HPDE6-E6E7 (cell line): ENCODE data around the gene FAM120B.

ENCODE experiments used
- DNase-seq: peaks from one replicate; pipeline ENCODE4 v3.0.0; 2011; ENCODE audit warnings: missing footprints; ENCODE audit errors: extremely low spot score

The FAM120B gene

DNA sequence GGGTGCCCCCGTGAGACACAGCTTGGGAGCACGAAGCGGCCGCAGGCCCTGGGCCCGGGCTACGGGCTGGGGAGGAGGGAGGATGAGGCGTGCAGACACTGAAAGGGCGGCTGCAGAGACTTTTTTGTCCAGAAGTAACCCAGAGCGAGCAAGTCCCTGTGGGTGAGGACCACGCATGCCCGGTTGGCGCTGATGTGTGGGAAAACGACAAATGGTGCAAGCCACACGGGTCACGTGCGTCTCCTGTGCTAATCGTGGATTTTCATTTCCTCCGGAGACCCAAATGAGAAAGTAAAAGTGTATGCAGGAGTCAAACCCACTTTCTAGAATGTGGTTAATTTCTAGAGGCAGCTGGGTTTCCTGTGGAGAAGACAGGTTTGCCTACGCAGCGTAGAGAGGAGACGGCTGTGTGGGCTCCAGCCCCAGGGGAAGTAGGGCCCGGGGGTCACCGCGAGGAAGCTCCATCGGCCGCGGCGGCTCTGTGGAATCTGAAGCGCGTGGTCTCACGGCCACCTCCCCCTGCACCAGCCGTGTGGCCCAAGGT is 34.7 kb upstream of the FAM120B start:
- DNase-seq = no peak

DNA sequence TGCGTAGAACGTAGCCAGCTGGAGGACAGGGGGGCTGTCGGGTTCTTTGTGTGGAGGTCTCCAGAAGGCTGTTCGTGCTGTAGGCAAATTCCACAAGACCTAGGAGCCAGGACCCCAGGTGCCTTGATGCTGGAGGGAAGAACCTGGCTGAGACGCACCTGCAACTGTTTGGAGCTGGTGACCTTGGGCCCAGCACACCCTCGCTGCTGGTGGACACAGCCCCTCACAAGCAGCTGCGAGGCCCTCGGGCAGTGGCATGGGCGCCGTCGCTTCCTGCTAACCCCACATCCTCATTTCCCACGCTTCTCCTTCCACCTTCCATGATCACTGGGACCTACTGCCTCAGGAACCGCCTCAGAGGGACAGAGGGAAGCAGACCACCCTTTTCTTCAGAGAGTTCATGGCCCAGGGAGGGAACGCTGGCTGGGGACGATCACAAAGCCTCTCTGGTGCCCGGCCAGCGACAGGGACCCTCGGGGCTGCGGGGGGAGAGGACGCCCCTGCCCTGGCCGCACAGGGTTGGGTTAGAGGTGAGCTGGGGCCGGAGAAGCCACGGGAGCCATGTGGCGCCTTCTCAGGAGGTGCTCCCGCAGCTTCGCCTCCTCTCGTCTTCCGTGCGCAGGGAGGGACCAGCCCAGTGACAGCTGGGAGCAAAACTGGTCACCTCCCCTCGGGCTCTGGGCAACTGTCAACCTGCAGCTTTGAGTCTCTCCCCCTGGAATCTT is 34.1 kb upstream of the FAM120B start:
- DNase-seq = no peak

- no peak for DNase-seq
Observed at GRCh38 chr6:170273191-170273590, 33.4 kb upstream of the FAM120B start.

DNA sequence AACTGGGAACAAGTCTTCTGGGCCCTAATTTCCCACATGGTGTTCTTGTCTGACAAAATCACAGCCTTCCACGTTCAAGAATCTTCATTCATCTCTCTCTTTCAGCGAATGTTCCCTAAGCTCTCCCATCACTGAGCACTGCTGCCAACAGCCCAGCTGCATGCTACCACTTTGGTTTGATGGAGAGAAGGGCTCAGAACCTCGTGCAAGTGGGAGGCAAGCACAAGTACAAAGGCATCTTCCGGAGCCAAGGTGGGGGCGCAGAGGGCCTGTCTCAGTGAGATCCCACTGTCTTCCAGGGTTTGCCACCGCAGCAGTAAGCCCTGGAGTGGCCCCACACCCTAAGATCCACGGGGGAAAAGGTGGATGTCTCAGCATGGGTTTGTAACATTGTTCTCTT is 32.9 kb upstream of the FAM120B start:
- DNase-seq = no peak

DNA sequence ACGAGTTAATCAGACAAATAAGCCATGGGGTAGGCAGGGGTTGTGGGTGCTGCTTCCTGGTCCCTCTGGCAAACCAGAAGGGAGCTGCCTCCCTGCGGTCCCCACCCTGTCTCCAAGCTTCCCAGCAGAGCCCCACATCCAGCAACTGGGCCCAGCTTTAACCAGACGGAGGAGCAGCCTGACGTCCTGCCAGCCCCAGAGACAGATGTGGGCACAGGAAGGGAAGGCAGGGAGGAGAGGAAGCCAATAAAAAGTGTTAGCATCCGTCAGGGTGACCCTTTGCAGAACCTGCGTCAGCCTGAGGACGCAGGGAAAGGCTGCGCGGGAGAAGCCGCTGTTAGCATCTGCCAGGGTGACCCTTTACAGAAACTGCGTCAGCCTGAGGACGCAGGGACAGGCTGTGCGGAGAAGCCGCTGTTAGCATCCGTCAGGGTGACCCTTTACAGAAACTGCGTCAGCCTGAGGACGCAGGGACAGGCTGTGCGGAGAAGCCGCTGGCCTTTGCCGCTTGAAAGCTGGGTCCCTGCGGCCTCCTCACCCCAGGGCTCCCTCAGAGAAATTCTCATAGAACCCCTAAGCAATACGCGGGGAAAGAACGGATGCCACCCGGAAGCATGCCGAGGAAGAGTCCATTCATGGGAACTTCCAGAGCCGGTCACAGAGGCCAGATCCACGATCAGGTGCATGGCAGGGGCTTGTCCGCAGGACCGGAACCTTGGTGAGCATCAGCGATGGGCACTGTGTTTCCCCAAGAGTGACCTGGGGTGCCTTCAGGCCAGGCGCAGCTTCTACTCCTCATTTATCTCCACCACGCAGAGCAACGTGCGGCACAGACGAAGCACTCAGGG is 31.6 kb upstream of the FAM120B start:
- no peak for DNase-seq

DNA sequence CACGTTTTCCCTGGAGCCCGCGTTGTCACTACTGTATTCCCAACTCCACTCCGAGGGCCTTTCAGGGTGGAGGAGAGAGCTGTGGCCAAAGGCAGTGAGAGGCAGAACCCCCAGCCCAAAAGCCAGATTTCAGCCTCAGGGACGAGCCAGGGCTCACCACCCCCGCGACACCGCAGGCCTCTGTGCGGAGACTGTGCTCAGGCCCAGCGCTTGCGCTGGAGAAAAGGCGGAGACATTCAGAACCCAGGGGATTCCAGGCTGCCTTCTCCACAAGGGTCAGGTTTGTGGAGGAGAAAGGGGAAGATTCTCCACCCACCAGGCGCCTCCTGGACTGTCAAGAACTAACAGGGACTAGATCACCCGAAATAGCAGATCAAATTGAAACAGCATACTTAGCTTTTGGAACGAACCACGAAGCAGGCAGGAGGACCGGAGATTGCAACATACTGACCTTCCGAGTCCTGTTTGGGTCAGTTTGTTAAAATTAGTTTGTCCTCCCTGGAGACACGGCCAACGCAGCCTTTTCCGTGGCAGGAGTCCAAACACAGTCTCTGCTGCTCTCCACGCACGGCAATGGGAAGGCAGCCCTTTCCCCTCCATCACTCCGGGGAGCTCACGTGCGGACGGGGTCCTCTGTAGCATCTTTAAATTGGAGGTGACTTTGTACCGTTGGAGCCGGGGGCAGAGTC is 30.0 kb upstream of the FAM120B start:
- no peak for DNase-seq

DNA sequence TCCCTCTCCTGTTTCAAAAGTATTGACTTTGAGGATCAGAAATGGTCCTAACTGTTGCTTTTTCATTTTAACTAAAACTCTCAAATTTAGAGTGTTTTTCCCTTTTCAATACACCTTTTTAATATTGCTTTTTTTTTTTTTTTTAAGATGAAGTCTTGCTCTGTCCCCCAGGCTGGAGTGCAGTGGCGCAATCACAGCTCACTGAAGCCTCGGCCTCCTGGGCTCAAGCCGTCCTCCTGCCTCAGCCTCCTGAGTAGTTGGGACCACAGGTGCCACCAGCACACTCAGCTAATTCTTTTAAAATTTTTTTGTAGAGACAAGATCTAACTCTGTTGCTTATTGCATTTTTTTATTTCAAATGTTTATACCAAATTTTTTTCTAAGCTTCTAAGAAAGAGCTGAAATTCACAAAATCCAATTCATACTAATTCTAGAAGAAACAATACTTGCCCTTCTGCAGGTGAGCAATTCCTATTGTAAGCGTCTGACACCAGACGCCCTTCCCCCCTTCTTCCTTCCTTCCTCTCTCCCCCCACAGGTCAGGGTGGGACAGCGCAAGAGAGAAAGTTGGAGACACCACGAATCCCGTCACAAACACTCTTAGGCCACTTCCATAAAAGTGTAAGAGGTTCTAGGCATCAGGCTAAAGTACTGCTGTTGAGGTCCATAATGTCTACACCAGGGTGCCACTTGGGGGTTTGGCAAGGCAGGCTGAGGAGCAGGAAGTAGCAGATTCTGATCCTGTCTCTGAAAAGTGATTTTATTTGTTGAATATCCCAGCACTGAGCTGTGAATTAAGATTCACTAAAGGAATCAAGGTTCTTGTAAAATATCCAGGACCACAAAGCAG is 28.4 kb upstream of the FAM120B start:
- DNase-seq = no peak

- DNase-seq = no peak
Observed at GRCh38 chr6:170278743-170279094, 27.8 kb upstream of the FAM120B start.

DNA sequence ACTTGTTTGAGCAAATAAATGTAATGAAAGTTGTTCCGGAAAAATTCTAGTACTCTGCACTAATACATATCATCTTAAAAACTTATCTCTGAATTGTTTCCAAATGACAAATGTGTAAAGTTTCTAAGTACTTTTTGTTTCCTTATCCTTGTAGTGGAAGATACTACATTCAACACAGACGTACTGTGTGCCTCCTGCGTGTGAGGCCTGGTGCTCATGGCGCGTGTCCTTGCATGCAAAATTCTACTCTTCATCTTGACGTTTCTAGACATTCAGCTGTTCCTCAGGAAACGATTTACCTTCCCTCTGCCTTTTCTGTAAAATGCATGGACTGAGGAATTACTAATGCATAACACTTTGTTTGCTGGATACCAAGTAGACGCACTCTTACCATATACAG is 27.1 kb upstream of the FAM120B start:
- DNase-seq = no peak

GRCh38 chr6:170279977-170280688 is 26.4 kb upstream of the FAM120B start:
- DNase-seq = no peak

DNA sequence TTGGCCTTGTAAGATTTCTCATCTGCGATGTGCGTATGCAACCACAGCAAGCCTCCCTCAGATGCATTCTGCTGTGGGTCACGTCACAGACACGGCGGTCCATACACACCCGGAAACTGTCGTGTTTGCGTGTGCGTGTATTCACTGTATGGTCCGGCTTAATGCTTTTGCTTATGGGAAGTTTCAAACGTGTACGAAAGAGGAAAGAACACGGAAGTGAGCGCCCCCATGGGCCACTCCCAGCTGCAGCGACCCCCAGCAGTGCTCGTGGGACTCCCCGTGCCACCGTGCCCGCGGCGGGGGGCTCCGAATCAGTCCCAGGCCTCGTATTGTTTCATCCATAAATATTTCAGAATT is 25.9 kb upstream of the FAM120B start:
- no peak for DNase-seq

GRCh38 chr6:170281331-170282292 is 24.9 kb upstream of the FAM120B start:
- DNase-seq = no peak

DNA sequence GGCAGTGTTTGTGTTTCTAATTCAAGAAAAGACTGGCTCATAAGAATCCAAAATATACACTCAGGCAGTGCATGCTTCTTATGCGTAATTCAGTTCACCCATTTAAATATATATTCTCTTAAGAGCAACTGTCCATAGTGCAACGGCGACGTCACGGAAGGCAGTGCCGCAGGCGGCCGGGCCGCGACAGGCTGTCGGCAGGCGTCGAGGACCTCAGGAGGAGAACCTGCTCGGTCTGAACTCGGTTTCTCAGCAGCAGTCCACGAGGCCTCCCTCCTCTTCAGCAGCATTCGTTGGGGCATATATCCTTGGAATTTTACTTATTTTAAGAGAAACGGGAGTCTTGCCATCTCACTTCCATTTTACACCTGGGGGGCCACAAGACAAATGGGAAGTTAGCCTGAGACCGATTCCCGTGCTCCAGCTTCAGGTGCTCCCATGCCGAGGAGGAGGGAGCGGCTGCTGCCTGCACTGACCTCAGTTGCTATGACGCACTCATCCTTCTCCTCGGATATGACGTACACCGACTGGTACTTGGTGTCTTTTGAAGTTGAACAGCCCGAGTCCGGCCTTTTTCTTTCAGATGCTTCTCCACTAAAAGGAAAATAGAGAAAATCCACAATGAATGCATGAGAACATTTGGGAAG is 23.9 kb upstream of the FAM120B start:
- no peak for DNase-seq

DNA sequence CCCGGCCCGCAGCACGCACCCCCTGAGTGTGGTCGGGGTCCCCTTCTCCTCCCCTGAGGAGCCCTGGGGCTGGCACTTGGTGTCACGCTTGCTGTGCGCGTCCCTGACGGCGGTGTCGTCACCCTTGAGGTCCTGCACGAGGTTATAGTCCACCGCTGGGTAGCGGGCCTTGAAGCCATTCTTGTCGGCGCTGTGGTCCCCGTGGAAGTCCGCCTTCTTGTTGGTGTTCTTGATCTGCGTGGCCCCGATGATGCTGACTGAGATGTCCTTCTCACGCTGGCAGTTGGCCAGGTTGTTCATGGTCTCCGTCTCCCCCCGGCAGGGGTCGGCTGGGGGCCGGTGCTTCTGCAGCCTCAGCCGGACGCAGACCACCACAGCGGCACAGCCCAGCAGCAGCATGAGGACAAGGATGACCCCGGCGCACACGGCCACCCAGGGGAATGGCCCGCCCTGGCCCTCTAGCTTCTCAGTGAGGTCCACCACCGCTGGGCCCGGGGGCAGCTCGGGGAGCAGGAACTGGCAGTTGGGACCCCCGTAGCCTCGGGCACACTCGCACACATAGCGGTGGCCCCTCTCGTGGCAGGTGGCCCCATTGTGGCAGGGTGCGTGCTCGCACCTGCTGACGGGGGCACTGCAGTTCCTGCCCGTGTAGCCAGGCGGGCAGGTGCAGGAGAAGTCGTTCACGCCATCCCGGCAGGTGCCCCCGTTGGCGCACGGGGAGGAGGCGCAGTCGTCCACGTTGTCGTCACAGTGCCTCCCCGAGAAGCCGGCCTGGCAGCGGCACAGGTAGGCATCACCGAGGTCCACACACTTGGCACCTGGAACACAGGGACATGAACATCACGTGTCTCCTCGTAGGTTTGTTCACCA is 23.1 kb upstream of the FAM120B start:
- DNase-seq = no peak

- DNase-seq = no peak
Observed at GRCh38 chr6:170284126-170284773, 22.3 kb upstream of the FAM120B start.

DNA sequence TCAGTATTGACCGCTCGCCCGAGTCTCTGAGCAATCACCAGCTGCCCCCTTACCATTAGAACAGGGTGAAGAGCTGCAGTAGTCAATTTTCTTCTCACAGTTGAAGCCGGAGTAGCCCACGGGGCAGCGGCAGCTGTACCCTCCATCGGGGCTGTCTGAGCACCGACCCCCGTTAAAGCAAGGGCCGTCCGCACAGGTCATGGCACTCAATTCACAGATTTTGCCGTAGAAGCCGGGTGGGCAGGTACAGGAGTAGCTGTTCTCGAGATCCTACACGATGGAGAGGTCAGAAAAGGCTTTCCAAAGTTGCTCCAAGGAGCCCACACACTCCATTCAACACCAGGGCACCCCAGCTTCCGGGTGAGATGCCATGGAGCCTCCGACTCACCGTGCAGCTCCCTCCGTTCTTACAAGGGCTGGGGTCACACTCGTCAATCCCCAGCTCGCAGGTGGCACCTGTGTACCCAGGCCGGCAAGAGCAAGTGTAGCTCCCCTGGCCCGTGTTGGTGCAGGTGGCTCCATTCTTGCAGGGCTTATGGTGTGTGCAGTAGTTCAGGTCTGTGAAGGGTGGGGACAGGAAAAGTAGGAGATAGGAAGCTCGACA is 21.6 kb upstream of the FAM120B start:
- no peak for DNase-seq

DNA sequence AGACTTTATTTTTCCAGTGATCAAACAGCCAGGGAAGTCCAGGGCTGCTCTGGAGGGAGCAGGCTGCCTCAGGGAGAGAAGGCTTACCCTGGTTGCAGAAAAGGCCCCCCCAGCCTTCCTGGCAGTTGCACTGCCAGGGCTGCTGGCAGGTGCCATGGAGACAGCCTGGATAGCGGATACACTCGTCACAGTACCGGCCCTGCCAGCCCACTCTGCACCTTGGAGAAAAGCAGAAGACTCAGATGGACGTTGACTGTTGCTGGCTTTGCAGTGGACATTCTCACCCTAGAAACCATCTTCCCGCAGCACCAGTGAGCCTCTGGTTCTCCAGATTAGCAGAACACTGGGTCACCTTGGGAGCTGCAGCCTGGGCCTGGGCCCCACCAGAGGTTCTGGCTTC is 21.1 kb upstream of the FAM120B start:
- DNase-seq = no peak
